Amniotic stem cell (primary cell): Measurements from ENCODE around the gene TOPBP1.

Experiments used
- DNase-seq: peaks from one replicate; lab custom pipeline; 2025; lab: John Stamatoyannopoulos, UW

Gene TOPBP1

GRCh38 chr3:133607816-133608215 lies 53.9 kb downstream of the TOPBP1 start:
- no peak for DNase-seq

GRCh38 chr3:133606902-133607301 lies 54.8 kb downstream of the TOPBP1 start:
- DNase-seq = no peak

GRCh38 chr3:133606342-133606741 lies 55.4 kb downstream of the TOPBP1 start:
- no peak for DNase-seq

- DNase-seq = no peak
These were observed 61.1 kb downstream of the TOPBP1 start for GRCh38 chr3:133600572-133601081.

- DNase-seq = no peak
These were observed 62.5 kb downstream of the TOPBP1 start for GRCh38 chr3:133599280-133599679.

GRCh38 chr3:133598405-133598804 lies 63.3 kb downstream of the TOPBP1 start:
- DNase-seq = no peak

- DNase-seq = no peak
These were observed 66.4 kb downstream of the TOPBP1 start for GRCh38 chr3:133595341-133595740.

GRCh38 chr3:133593243-133593642 lies 68.5 kb downstream of the TOPBP1 start:
- no peak for DNase-seq

GRCh38 chr3:133592843-133593242 lies 68.9 kb downstream of the TOPBP1 start:
- DNase-seq = no peak

- DNase-seq = no peak
These were observed 70.4 kb downstream of the TOPBP1 start for GRCh38 chr3:133591271-133591742.

GRCh38 chr3:133589503-133589902 lies 72.2 kb downstream of the TOPBP1 start:
- DNase-seq = no peak

GRCh38 chr3:133588784-133589465 lies 72.8 kb downstream of the TOPBP1 start:
- no peak for DNase-seq

GRCh38 chr3:133588035-133588434 lies 73.7 kb downstream of the TOPBP1 start:
- DNase-seq = no peak

GRCh38 chr3:133583396-133583795 lies 78.3 kb downstream of the TOPBP1 start:
- DNase-seq = no peak

- no peak for DNase-seq
These were observed 83.1 kb downstream of the TOPBP1 start for GRCh38 chr3:133578548-133579191.

- DNase-seq = no peak
These were observed 85.6 kb downstream of the TOPBP1 start for GRCh38 chr3:133576169-133576568.

GRCh38 chr3:133575086-133575485 lies 86.7 kb downstream of the TOPBP1 start:
- no peak for DNase-seq

GRCh38 chr3:133574260-133574881 lies 87.4 kb downstream of the TOPBP1 start:
- no peak for DNase-seq

- DNase-seq = no peak
These were observed 88.0 kb downstream of the TOPBP1 start, which contains the start of gene CDV3 for GRCh38 chr3:133573629-133574194. Gene CDV3, plus strand, starts transcription at chr3:133573686. Its CDS starts 359 bp downstream, at chr3:133574045.

- no peak for DNase-seq
These were observed 88.6 kb downstream of the TOPBP1 start for GRCh38 chr3:133573054-133573628.

- DNase-seq = no peak
These were observed 89.3 kb downstream of the TOPBP1 start for GRCh38 chr3:133572158-133573053.
